HEK293 (cell line): ENCODE results near the gene CLEC4E.

ENCODE experiments used
- CTCF ChIA-PET: fragments of 350-600 bp; formaldehyde crosslinking; extraction: SDS; loops from one replicate; lab custom pipeline; 2021; ENCODE audit warnings: antibody characterized with exemption; lab: Yijun Ruan, JAX
- POLR2A ChIA-PET: fragments of 300-600 bp; formaldehyde crosslinking; extraction: SDS; loops from one replicate; lab custom pipeline; 2020; ENCODE audit warnings: antibody characterized with exemption, inconsistent platforms; lab: Yijun Ruan, JAX
- H3K27ac ChIP-seq: fragments of 200-500 bp; sonication (Bioruptor generic); 2 replicates; pipeline ENCODE4 v1.5.1; 2014; ENCODE audit warnings: low read depth, low read length, control low read depth, inconsistent platforms; ENCODE audit errors: extremely low read depth
- H3K36me3 ChIP-seq, 2 experiments: fragments of 200-500 bp in 1 of 2; sonication (Bioruptor generic) in 1 of 2; 1 replicate in 1 of 2; 2 replicates in 1 of 2; pipeline ENCODE4 v1.5.1; 2014 to 2017; ENCODE audit warnings: inconsistent platforms in 2 of 2, low read length in 2 of 2; ENCODE audit not compliant: control insufficient read depth in 2 of 2, insufficient read depth in 1 of 2
- H3K4me1 ChIP-seq: fragments of 200-500 bp; sonication (Bioruptor generic); 2 replicates; pipeline ENCODE4 v1.5.1; 2014; ENCODE audit warnings: mild to moderate bottlenecking, low read length, inconsistent platforms; ENCODE audit not compliant: control insufficient read depth, insufficient read depth
- H3K4me3 ChIP-seq: 2 replicates; pipeline ENCODE4 v1.5.1; 2011; ENCODE audit warnings: low read depth, mild to moderate bottlenecking, control low read depth, low read length, moderate library complexity
- H3K9me3 ChIP-seq: fragments of 200-500 bp; sonication (Bioruptor generic); 2 replicates; pipeline ENCODE4 v1.5.1; 2014; ENCODE audit warnings: low read depth, low read length, inconsistent platforms; ENCODE audit not compliant: control insufficient read depth, insufficient read depth
- GLIS2 ChIP-seq: fragments of 450-650 bp; formaldehyde crosslinking; IDR thresholded peaks from 2 replicates; pipeline ENCODE4 v1.5.1; 2016; ENCODE audit warnings: missing biosample characterization, missing genetic modification characterization
- KLF1 ChIP-seq: fragments of 450-650 bp; formaldehyde crosslinking; IDR thresholded peaks from 2 replicates; pipeline ENCODE4 v1.5.1; 2016; ENCODE audit warnings: missing biosample characterization, missing genetic modification characterization
- OVOL3 ChIP-seq: fragments of 450-650 bp; formaldehyde crosslinking; IDR thresholded peaks from 2 replicates; pipeline ENCODE4 v1.5.1; 2016; ENCODE audit warnings: missing biosample characterization, missing genetic modification characterization
- ZBTB7A ChIP-seq: fragments of 450-650 bp; formaldehyde crosslinking; IDR thresholded peaks from 2 replicates; pipeline ENCODE4 v1.5.1; 2016; ENCODE audit warnings: low read depth, missing biosample characterization, missing genetic modification characterization
- ZNF112 ChIP-seq: fragments of 450-650 bp; formaldehyde crosslinking; IDR thresholded peaks from 2 replicates; pipeline ENCODE4 v1.5.0; 2017; ENCODE audit warnings: missing biosample characterization, missing genetic modification characterization
- ZNF114 ChIP-seq: fragments of 450-650 bp; formaldehyde crosslinking; IDR thresholded peaks from 2 replicates; pipeline ENCODE4 v1.5.0; 2017; ENCODE audit warnings: missing biosample characterization, missing genetic modification characterization
- ZNF146 ChIP-seq: fragments of 450-650 bp; formaldehyde crosslinking; IDR thresholded peaks from 2 replicates; pipeline ENCODE4 v1.5.1; 2016; ENCODE audit warnings: missing biosample characterization, missing genetic modification characterization
- ZNF155 ChIP-seq: fragments of 450-650 bp; formaldehyde crosslinking; IDR thresholded peaks from 2 replicates; pipeline ENCODE4 v1.5.1; 2016; ENCODE audit warnings: missing biosample characterization, missing genetic modification characterization
- ZNF157 ChIP-seq: fragments of 450-650 bp; formaldehyde crosslinking; IDR thresholded peaks from 2 replicates; pipeline ENCODE4 v1.5.1; 2016; ENCODE audit warnings: missing biosample characterization, missing genetic modification characterization
- ZNF174 ChIP-seq: fragments of 450-650 bp; formaldehyde crosslinking; IDR thresholded peaks from 2 replicates; pipeline ENCODE4 v1.5.0; 2017; ENCODE audit warnings: missing biosample characterization, mild to moderate bottlenecking, missing genetic modification characterization
- ZNF175 ChIP-seq: fragments of 450-650 bp; formaldehyde crosslinking; IDR thresholded peaks from 2 replicates; pipeline ENCODE4 v1.5.1; 2016; ENCODE audit warnings: missing biosample characterization, missing genetic modification characterization
- ZNF184 ChIP-seq: fragments of 450-650 bp; IDR thresholded peaks from 2 replicates; pipeline ENCODE4 v1.5.1; 2018; ENCODE audit warnings: missing biosample characterization, mild to moderate bottlenecking, missing genetic modification characterization
- ZNF354C ChIP-seq: fragments of 450-650 bp; formaldehyde crosslinking; IDR thresholded peaks from 2 replicates; pipeline ENCODE4 v1.5.1; 2016; ENCODE audit warnings: missing biosample characterization, missing genetic modification characterization, low read depth, borderline replicate concordance
- ZNF404 ChIP-seq: fragments of 450-650 bp; formaldehyde crosslinking; IDR thresholded peaks from 2 replicates; pipeline ENCODE4 v1.5.1; 2017; ENCODE audit warnings: missing biosample characterization, missing genetic modification characterization
- ZNF423 ChIP-seq: fragments of 450-650 bp; formaldehyde crosslinking; IDR thresholded peaks from 2 replicates; pipeline ENCODE4 v1.5.1; 2016; ENCODE audit warnings: missing biosample characterization, missing genetic modification characterization
- ZNF433 ChIP-seq: fragments of 450-650 bp; formaldehyde crosslinking; IDR thresholded peaks from 2 replicates; pipeline ENCODE4 v1.5.1; 2016; ENCODE audit warnings: missing biosample characterization, missing genetic modification characterization, low read depth
- ZNF48 ChIP-seq: fragments of 450-650 bp; formaldehyde crosslinking; IDR thresholded peaks from 2 replicates; pipeline ENCODE4 v1.5.1; 2016; ENCODE audit warnings: missing biosample characterization, missing genetic modification characterization
- ZNF626 ChIP-seq: fragments of 450-650 bp; sonication (Bioruptor Pico); formaldehyde crosslinking; IDR thresholded peaks from 2 replicates; pipeline ENCODE4 v1.5.1; 2018; ENCODE audit warnings: missing biosample characterization, missing genetic modification characterization, inconsistent platforms
- ZNF768 ChIP-seq: fragments of 450-650 bp; formaldehyde crosslinking; IDR thresholded peaks from 2 replicates; pipeline ENCODE4 v1.5.1; 2018; ENCODE audit warnings: missing biosample characterization, mild to moderate bottlenecking, missing genetic modification characterization
- ZNF843 ChIP-seq: fragments of 450-650 bp; formaldehyde crosslinking; IDR thresholded peaks from 2 replicates; pipeline ENCODE4 v1.5.1; 2016; ENCODE audit warnings: missing biosample characterization, missing genetic modification characterization
- TF ChIP-seq, protein P1 (sequence below): fragments of 450-650 bp; formaldehyde crosslinking; IDR thresholded peaks from 2 replicates; pipeline ENCODE4 v1.5.1; 2016; ENCODE audit warnings: missing biosample characterization, missing genetic modification characterization
- TF ChIP-seq, protein P2 (sequence below): fragments of 450-650 bp; formaldehyde crosslinking; IDR thresholded peaks from 2 replicates; pipeline ENCODE4 v1.5.1; 2016; ENCODE audit warnings: missing biosample characterization, missing genetic modification characterization
- TF ChIP-seq, protein P3 (sequence below): fragments of 450-650 bp; formaldehyde crosslinking; IDR thresholded peaks from 2 replicates; pipeline ENCODE4 v1.5.1; 2016; ENCODE audit warnings: missing biosample characterization, missing genetic modification characterization
- TF ChIP-seq, protein P4 (sequence below): fragments of 450-650 bp; formaldehyde crosslinking; IDR thresholded peaks from 2 replicates; pipeline ENCODE4 v1.5.1; 2017; ENCODE audit warnings: missing biosample characterization, missing genetic modification characterization
- TF ChIP-seq, protein P5 (sequence below): fragments of 450-650 bp; formaldehyde crosslinking; IDR thresholded peaks from 2 replicates; pipeline ENCODE4 v1.5.1; 2016; ENCODE audit warnings: missing biosample characterization, missing genetic modification characterization

The CLEC4E gene

DNA sequence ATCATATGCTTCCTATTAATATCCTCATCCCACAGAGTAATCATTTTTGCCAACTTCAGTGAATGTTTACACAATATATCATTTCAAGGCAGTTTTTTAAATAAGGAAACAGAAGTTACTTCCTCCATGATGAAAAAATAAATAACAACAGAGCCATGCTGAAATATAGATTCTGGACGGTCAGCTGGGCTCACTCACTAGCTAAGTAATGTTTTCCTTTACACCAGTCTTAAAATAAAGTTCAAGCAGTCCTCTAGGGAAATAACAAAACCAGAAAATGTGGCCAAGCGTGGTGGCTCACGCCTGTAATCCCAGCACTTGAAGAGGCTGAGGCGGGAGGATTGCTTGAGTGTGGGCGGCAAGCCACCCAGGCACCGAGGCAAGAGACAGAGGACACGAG is 43.3 kb upstream of the CLEC4E start (continued):
- TF ChIP-seq, protein P1, sequence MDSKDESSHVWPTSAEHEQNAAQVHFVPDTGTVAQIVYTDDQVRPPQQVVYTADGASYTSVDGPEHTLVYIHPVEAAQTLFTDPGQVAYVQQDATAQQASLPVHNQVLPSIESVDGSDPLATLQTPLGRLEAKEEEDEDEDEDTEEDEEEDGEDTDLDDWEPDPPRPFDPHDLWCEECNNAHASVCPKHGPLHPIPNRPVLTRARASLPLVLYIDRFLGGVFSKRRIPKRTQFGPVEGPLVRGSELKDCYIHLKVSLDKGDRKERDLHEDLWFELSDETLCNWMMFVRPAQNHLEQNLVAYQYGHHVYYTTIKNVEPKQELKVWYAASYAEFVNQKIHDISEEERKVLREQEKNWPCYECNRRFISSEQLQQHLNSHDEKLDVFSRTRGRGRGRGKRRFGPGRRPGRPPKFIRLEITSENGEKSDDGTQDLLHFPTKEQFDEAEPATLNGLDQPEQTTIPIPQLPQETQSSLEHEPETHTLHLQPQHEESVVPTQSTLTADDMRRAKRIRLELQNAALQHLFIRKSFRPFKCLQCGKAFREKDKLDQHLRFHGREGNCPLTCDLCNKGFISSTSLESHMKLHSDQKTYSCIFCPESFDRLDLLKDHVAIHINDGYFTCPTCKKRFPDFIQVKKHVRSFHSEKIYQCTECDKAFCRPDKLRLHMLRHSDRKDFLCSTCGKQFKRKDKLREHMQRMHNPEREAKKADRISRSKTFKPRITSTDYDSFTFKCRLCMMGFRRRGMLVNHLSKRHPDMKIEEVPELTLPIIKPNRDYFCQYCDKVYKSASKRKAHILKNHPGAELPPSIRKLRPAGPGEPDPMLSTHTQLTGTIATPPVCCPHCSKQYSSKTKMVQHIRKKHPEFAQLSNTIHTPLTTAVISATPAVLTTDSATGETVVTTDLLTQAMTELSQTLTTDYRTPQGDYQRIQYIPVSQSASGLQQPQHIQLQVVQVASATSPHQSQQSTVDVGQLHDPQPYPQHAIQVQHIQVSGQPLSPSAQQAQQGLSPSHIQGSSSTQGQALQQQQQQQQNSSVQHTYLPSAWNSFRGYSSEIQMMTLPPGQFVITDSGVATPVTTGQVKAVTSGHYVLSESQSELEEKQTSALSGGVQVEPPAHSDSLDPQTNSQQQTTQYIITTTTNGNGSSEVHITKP (tag by site-specific recombination): no peak
- TF ChIP-seq ZNF157 (tag by site-specific recombination) (no peak), ZNF843 (tag by site-specific recombination) (no peak), ZNF48 (tag by site-specific recombination) (no peak), OVOL3 (tag by site-specific recombination) (no peak), ZNF155 (tag by site-specific recombination) (no peak), GLIS2 (tag by site-specific recombination) (no peak), ZNF112 (tag by site-specific recombination) (no peak)
- TF ChIP-seq, protein P2, sequence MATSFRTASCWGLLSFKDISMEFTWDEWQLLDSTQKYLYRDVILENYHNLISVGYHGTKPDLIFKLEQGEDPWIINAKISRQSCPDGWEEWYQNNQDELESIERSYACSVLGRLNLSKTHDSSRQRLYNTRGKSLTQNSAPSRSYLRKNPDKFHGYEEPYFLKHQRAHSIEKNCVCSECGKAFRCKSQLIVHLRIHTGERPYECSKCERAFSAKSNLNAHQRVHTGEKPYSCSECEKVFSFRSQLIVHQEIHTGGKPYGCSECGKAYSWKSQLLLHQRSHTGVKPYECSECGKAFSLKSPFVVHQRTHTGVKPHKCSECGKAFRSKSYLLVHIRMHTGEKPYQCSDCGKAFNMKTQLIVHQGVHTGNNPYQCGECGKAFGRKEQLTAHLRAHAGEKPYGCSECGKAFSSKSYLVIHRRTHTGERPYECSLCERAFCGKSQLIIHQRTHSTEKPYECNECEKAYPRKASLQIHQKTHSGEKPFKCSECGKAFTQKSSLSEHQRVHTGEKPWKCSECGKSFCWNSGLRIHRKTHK (tag by site-specific recombination): no peak

DNA sequence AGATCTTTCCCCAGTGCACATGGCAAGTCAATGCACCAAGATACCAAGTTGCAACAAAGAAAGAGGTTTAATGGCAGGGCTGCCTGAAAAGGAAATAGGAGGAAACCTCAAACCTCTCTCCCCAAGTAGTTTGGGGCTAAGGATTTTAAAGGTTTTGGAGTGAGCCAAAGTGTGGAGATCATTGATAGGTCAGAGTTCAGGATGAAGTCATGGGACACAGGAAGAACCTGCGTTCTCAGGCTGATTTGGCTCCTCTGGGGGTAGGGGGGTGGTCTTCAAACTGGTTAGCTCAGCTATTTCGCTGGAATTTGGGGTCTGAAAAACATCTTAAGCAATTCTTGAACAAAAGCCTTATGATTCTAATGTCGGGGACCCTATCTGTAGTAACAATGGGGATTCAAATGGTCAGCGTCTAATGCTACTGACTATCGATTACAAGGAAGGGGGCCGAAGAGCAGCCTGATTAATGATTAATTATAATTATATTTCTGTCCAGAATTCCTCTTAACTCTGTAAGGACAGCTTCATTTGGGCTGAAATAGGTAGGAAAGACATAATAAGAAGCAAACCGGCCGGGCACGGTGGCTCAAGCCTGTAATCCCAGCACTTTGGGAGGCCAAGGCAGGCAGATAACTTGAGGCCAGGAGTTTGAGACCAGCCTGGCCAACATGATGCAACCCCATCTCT is 40.5 kb upstream of the CLEC4E start:
- POLR2A ChIA-PET: no interaction called here
- TF ChIP-seq ZNF626 (no peak), ZNF433 (tag by site-specific recombination) (no peak), ZNF146 (no peak), ZNF174 (tag by site-specific recombination) (no peak), ZNF114 (tag by site-specific recombination) (no peak), ZNF184 (tag by site-specific recombination) (no peak), KLF1 (tag by site-specific recombination) (no peak), ZNF768 (tag by site-specific recombination) (no peak), ZBTB7A (tag by site-specific recombination) (no peak), ZNF175 (no peak), ZNF354C (tag by site-specific recombination) (no peak), ZNF404 (tag by site-specific recombination) (no peak), ZNF423 (tag by site-specific recombination) (no peak)
- TF ChIP-seq, protein P3, sequence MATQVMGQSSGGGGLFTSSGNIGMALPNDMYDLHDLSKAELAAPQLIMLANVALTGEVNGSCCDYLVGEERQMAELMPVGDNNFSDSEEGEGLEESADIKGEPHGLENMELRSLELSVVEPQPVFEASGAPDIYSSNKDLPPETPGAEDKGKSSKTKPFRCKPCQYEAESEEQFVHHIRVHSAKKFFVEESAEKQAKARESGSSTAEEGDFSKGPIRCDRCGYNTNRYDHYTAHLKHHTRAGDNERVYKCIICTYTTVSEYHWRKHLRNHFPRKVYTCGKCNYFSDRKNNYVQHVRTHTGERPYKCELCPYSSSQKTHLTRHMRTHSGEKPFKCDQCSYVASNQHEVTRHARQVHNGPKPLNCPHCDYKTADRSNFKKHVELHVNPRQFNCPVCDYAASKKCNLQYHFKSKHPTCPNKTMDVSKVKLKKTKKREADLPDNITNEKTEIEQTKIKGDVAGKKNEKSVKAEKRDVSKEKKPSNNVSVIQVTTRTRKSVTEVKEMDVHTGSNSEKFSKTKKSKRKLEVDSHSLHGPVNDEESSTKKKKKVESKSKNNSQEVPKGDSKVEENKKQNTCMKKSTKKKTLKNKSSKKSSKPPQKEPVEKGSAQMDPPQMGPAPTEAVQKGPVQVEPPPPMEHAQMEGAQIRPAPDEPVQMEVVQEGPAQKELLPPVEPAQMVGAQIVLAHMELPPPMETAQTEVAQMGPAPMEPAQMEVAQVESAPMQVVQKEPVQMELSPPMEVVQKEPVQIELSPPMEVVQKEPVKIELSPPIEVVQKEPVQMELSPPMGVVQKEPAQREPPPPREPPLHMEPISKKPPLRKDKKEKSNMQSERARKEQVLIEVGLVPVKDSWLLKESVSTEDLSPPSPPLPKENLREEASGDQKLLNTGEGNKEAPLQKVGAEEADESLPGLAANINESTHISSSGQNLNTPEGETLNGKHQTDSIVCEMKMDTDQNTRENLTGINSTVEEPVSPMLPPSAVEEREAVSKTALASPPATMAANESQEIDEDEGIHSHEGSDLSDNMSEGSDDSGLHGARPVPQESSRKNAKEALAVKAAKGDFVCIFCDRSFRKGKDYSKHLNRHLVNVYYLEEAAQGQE (tag by site-specific recombination): no peak
- TF ChIP-seq, protein P4, sequence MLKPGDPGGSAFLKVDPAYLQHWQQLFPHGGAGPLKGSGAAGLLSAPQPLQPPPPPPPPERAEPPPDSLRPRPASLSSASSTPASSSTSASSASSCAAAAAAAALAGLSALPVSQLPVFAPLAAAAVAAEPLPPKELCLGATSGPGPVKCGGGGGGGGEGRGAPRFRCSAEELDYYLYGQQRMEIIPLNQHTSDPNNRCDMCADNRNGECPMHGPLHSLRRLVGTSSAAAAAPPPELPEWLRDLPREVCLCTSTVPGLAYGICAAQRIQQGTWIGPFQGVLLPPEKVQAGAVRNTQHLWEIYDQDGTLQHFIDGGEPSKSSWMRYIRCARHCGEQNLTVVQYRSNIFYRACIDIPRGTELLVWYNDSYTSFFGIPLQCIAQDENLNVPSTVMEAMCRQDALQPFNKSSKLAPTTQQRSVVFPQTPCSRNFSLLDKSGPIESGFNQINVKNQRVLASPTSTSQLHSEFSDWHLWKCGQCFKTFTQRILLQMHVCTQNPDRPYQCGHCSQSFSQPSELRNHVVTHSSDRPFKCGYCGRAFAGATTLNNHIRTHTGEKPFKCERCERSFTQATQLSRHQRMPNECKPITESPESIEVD (tag by site-specific recombination): no peak
- TF ChIP-seq, protein P5, sequence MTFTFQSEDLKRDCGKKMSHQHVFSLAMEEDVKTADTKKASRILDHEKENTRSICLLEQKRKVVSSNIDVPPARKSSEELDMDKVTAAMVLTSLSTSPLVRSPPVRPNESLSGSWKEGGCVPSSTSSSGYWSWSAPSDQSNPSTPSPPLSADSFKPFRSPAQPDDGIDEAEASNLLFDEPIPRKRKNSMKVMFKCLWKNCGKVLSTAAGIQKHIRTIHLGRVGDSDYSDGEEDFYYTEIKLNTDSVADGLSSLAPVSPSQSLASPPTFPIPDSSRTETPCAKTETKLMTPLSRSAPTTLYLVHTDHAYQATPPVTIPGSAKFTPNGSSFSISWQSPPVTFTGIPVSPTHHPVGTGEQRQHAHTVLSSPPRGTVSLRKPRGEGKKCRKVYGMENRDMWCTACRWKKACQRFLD (tag by site-specific recombination): no peak

More for the DNA sequence above, 40.5 kb upstream of the CLEC4E start:
- H3K36me3 ChIP-seq: no peaks in the 10 kb centered on the region
- CTCF ChIA-PET: no interaction called here
- H3K4me1 ChIP-seq: no peaks in the 10 kb centered on the region
- no peaks in the 10 kb centered on the region for H3K9me3 ChIP-seq
- H3K27ac ChIP-seq: no peak overlapping the region
- H3K4me3 ChIP-seq: no peak overlapping the region
